ENCODE measurements around the gene CRIP2.

Gene CRIP2, protein sequence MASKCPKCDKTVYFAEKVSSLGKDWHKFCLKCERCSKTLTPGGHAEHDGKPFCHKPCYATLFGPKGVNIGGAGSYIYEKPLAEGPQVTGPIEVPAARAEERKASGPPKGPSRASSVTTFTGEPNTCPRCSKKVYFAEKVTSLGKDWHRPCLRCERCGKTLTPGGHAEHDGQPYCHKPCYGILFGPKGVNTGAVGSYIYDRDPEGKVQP

GRCh38 chr14:105474483-105475268 lies at the start of gene CRIP2:
TSS of gene CRIP2 (plus strand) at chr14:105474821. CDS start at chr14:105474863, 42 bp downstream.
- H3K4me3 ChIP-seq (ENCODE audit: control insufficient read depth, low read depth, low read length) = peak within 1 kb of the TSS; percentile 45
- TF ChIP-seq, protein P1, sequence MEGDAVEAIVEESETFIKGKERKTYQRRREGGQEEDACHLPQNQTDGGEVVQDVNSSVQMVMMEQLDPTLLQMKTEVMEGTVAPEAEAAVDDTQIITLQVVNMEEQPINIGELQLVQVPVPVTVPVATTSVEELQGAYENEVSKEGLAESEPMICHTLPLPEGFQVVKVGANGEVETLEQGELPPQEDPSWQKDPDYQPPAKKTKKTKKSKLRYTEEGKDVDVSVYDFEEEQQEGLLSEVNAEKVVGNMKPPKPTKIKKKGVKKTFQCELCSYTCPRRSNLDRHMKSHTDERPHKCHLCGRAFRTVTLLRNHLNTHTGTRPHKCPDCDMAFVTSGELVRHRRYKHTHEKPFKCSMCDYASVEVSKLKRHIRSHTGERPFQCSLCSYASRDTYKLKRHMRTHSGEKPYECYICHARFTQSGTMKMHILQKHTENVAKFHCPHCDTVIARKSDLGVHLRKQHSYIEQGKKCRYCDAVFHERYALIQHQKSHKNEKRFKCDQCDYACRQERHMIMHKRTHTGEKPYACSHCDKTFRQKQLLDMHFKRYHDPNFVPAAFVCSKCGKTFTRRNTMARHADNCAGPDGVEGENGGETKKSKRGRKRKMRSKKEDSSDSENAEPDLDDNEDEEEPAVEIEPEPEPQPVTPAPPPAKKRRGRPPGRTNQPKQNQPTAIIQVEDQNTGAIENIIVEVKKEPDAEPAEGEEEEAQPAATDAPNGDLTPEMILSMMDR (conservative IDR thresholded peaks at IDR 0.05; ENCODE audit: control insufficient read depth, insufficient read depth, low read depth, low read length) = no peak
- DNase-seq (ENCODE audit: low read depth) = no peak

DNA sequence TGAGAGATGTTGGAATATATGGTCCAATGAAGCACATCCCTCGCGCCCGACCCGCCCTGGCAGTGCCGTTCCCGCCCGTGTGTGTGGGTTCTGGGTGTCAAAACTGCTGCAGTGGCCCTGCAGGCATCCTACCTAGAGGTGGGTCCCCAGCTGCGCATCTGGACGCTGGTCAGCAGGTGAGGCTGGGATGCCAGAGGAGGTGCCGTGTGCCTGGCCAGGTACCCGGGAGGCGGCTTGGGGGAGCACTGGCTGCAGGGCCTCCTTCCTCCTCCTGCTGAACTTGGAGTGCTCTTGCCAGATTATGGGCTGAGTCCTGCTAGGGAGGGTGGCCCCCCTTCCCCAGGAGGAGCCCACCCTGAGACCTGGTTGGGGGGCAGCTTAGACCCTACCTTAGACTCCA lies 49.8 kb upstream of the CRIP2 start:
- TF ChIP-seq, protein P1 (conservative IDR thresholded peaks at IDR 0.05; ENCODE audit: control insufficient read depth, insufficient read depth, low read depth, low read length) = no peak
- no peak for DNase-seq (ENCODE audit: low read depth)
- H3K4me3 ChIP-seq (ENCODE audit: control insufficient read depth, low read depth, low read length) = no peak overlapping the region

- no peak for DNase-seq (ENCODE audit: low read depth)
- no peak overlapping the region for H3K4me3 ChIP-seq (ENCODE audit: control insufficient read depth, low read depth, low read length)
- TF ChIP-seq, protein P1 (conservative IDR thresholded peaks at IDR 0.05; ENCODE audit: control insufficient read depth, insufficient read depth, low read depth, low read length) = no peak
Observed at GRCh38 chr14:105425823-105426247, 48.8 kb upstream of the CRIP2 start.

DNA sequence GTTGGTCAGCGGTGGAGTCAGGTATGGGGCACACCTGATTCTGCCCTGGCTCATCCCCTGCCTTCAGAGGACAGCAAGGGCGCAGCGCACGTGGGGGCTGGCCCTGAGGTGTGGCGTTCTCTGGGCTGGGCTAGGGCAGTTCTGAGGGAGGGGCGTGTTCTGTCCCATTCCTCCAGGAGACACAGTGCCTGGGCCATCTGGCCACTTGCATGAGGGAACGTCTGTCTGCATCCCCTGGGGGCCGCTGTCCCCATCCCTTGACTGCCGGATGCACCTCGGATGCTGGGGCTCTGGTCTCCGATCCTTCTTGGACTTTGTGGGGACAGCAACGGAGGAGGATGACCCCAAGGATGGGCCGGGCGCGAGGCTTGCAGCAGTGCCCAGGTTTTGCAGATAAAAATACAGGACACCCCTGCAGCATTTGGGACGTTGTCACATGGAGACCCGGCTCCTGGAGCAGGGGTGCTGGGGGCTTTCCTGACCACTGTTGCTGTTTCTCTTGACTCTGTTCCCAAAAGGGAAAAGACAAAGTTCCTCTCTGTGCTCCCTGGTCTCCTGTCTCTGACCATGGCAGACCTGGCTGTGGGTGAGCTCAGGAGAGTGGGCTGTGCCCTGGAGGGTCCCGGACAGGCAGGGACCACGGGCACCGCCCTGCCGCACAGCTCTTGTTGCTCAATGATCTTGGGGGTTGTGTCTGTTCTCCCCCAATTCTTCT lies 48.0 kb upstream of the CRIP2 start:
- TF ChIP-seq, protein P1 (conservative IDR thresholded peaks at IDR 0.05; ENCODE audit: control insufficient read depth, insufficient read depth, low read depth, low read length) = no peak
- DNase-seq (ENCODE audit: low read depth) = no peak
- no peak overlapping the region for H3K4me3 ChIP-seq (ENCODE audit: control insufficient read depth, low read depth, low read length)

- DNase-seq (ENCODE audit: low read depth) = no peak
- H3K4me3 ChIP-seq (ENCODE audit: control insufficient read depth, low read depth, low read length) = no peak overlapping the region
- TF ChIP-seq, protein P1 (conservative IDR thresholded peaks at IDR 0.05; ENCODE audit: control insufficient read depth, insufficient read depth, low read depth, low read length) = no peak
Observed at GRCh38 chr14:105427412-105427811, 47.2 kb upstream of the CRIP2 start.

DNA sequence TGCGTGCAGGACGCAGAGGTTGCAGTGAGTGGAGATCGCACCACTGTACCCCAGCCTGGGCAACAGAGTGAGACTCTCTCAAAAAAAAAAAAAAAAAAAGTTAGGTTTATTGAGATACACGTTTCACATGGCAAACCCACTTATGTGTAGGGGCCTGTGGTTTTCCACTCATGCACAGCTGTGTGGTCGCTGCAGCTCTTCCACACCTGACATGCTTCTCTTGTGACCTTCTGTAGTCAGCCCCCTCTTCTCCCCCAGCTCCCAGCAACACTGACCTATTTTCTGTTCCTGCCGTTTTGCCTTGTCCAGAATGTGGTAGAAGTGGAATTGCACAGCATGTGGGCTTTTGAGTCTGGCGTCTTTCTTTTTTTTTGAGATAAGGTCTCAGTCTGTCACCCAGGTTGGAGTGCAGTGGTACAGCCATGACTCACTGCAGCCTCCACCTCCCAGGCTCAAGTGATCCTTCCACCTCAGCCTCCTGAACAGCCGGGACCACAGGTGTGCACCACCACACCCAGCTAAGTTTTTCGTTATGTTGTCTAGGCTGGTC lies 46.6 kb upstream of the CRIP2 start:
- no peak for DNase-seq (ENCODE audit: low read depth)
- TF ChIP-seq, protein P1 (conservative IDR thresholded peaks at IDR 0.05; ENCODE audit: control insufficient read depth, insufficient read depth, low read depth, low read length) = no peak
- no peak overlapping the region for H3K4me3 ChIP-seq (ENCODE audit: control insufficient read depth, low read depth, low read length)
